Left colon (tissue), 2 donors: ENCODE measurements around the gene SUPT20H. TPM values are rescaled to one million over a fixed set of nuclear protein-coding genes. Genes with fewer than 3 reads are reported as not detected.

ENCODE experiments used
- ATAC-seq: fragments of 200-7000 bp; cut with Tn5 transposase; one replicate; pipeline ENCODE4 v1.9.1; 2020; ENCODE audit warnings: mild to moderate bottlenecking, moderate library complexity
- DNase-seq, 2 donors: peaks; one replicate each; pipeline ENCODE4 v3.0.0-alpha.2; 2020
- intact Hi-C, 2 donors: fragments of 100-400 bp; cut with DNase I in 1 of 2; cut with micrococcal nuclease in 1 of 2; formaldehyde crosslinking; loops; one replicate each; pipeline versions ENCODE4 v1.11.2 to v1.14.0; 2022; cut with DNase I, micrococcal nuclease
- total RNA-seq, 2 donors: library from RNA; stranded (reverse); fragmentation: NEBNext Ultra II Directional; extraction: Animal tissue kit (Norgen Biotek cat#: 25700); gene quantifications; one replicate each; pipeline ENCODE4 v1.2.1, GENCODE V29; 2021
- donor health status: DM: no; HTN: no; CAD: no.
- donor health status: DM: yes; HTN: yes; CAD: no.

The SUPT20H gene
- total RNA-seq, 2 donors from 2014 or later: 44.9 to 46.6 TPM

GRCh38 chr13:36959456-36960116, 99.9 kb downstream of the SUPT20H start:
- no peak for ATAC-seq
- intact Hi-C loops: no loop called here
- DNase-seq: no peak

Other genes with a start within 250 kb of the SUPT20H start
- gene RFXAP, start 240.5 kb downstream of the SUPT20H start, total RNA-seq: 1 to 10 TPM; 2.9 to 3.4 TPM
- gene SMAD9, start 139.4 kb downstream of the SUPT20H start, total RNA-seq: 10 to 100 TPM in 1 of 2 donors, 1 to 10 TPM in 1; 9.7 to 13.0 TPM
- gene ALG5, start 60.3 kb downstream of the SUPT20H start, total RNA-seq: 10 to 100 TPM; 26.5 to 34.6 TPM
- 10 to 100 TPM; 17.2 to 19.7 TPM for gene EXOSC8, start 58.9 kb downstream of the SUPT20H start, total RNA-seq
- not detected for gene CSNK1A1L, start 46.0 kb upstream of the SUPT20H start, total RNA-seq